Activated CD8-positive, alpha-beta memory T cell treated with anti-CD3 and anti-CD28 coated beads for 24 hours (primary cell): Measurements from ENCODE around the gene RTP4.
"Not testable (repeated sequence)": the region's sequence is repeated elsewhere in the genome, so short reads cannot be mapped to it uniquely, and the experiment has no call there.

Experiments used
- DNase-seq: peaks from one replicate; pipeline ENCODE4 v3.0.0-alpha.2; 2020

Gene RTP4

GRCh38 chr3:187370051-187370450 is 1.9 kb downstream of the RTP4 start:
- no peak for DNase-seq

- DNase-seq, result no peak
These were observed 7.4 kb downstream of the RTP4 start for GRCh38 chr3:187375581-187375980.

- DNase-seq, result no peak
These were observed 9.7 kb downstream of the RTP4 start for GRCh38 chr3:187377842-187378241.

GRCh38 chr3:187382609-187383151 is 14.5 kb downstream of the RTP4 start:
- no peak for DNase-seq

GRCh38 chr3:187383246-187383645 is 15.1 kb downstream of the RTP4 start:
- DNase-seq, result no peak

- DNase-seq, result no peak
These were observed 17.1 kb downstream of the RTP4 start for GRCh38 chr3:187385296-187385695.

GRCh38 chr3:187396661-187397060 is 28.5 kb downstream of the RTP4 start:
- no peak for DNase-seq

- DNase-seq, result no peak
These were observed 30.8 kb downstream of the RTP4 start for GRCh38 chr3:187398955-187399354.

- no peak for DNase-seq
These were observed 32.6 kb downstream of the RTP4 start for GRCh38 chr3:187400756-187401155.

- DNase-seq, result no peak
These were observed 33.7 kb downstream of the RTP4 start for GRCh38 chr3:187401856-187402255.

GRCh38 chr3:187403768-187404288 is 35.6 kb downstream of the RTP4 start:
- no peak for DNase-seq

GRCh38 chr3:187406927-187407326 is 38.7 kb downstream of the RTP4 start:
- no peak for DNase-seq

- DNase-seq, result not testable (repeated sequence)
These were observed 44.0 kb downstream of the RTP4 start for GRCh38 chr3:187411991-187412781.
